ENCODE data around the gene TIMP4.

- no peak for TF ChIP-seq POLR2A (IDR thresholded peaks at IDR 0.05; ENCODE audit: low read length)
- no peak for TF ChIP-seq GATA1 (IDR thresholded peaks at IDR 0.05; ENCODE audit: low read depth, low read length)
These were observed 41.8 kb downstream of the TIMP4 start for GRCh38 chr3:12116870-12117269.
